ENCODE measurements around the gene TTN.

- TF ChIP-seq EZH2phosphoT487 (IDR thresholded peaks at IDR 0.05; ENCODE audit: low read length), result no peak
- no peak for TF ChIP-seq EZH2 (optimal IDR thresholded peaks at IDR 0.05; ENCODE audit: low read depth, low read length)
These were observed 296.8 kb downstream of the TTN start for GRCh38 chr2:178510384-178510783.
